Measurements from ENCODE around the gene IPCEF1. TPM values are rescaled to one million over a fixed set of nuclear protein-coding genes. Genes with fewer than 3 reads are reported as not detected.

IPCEF1 gene
- total RNA-seq, 3 donors from 2014 or later (not counting 1 experiment from before 2014, with no cell fraction given): 31.4 to 53.2 (median 45.5) TPM

DNA sequence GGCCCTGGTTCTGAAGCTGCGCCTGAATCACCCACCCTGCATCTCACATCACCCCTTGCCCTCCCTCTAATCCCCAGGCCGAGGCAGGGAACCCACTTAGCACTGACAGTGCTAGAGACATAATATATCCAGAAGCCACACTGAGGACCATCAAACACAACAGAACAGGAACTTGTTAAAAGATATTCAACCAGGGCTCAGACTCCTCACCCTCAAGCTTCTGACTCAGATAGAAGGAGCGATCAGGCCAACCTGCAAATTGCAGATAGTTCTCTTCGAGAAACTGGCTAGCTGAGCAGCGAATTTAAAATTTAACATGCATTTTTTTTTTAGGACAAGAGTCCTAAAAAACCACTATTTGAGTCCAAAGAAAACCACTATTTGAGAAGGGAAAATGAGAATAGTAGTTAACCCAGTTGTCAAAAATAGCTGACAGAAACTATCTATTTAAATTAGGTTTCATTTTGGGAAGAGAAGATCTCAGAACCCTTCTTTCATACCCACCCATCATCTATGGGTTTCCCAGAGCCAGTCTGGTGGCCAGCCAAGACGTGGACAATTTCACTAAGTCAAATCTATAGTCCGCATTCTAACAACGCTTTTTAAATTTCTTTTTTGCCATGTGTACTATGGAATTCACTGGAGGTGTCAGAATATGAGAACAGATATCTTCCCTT is 222.0 kb downstream of the IPCEF1 start:
- Histone ChIP-seq H3K9me3 (ENCODE audit: control insufficient read depth, insufficient read depth, low read length) (no peaks in the 10 kb centered on the region), H3K27me3 (ENCODE audit: control insufficient read depth, insufficient read depth, low read length) (no peaks in the 10 kb centered on the region), H3K36me3 (ENCODE audit: control insufficient read depth, insufficient read depth, low read length) (no peaks in the 10 kb centered on the region), H3K4me1 (ENCODE audit: control insufficient read depth, insufficient read depth, low read length) (no peaks in the 10 kb centered on the region), H3K27ac (ENCODE audit: low read length) (no peak overlapping the region), H3K4me3 (ENCODE audit: low read length) (no peak overlapping the region)
- Mint-ChIP-seq H3K4me1 (no peaks in the 10 kb centered on the region), H3K27me3 (ENCODE audit: low read depth in 2 of 2) (no peaks in the 10 kb centered on the region), H3K4me3 (no peak overlapping the region), H3K27ac (no peak overlapping the region), H3K9me3 (no peaks in the 10 kb centered on the region), H3K36me3 (no peaks in the 10 kb centered on the region)
- intact Hi-C loops (cut with micrococcal nuclease): no loop called here
- WGBS (ENCODE audit: insufficient coverage): 78% methylated on average over 7 of the region's 8 CpGs
- ATAC-seq (no peak), DNase-seq (no peak)
- TF ChIP-seq, protein P1, sequence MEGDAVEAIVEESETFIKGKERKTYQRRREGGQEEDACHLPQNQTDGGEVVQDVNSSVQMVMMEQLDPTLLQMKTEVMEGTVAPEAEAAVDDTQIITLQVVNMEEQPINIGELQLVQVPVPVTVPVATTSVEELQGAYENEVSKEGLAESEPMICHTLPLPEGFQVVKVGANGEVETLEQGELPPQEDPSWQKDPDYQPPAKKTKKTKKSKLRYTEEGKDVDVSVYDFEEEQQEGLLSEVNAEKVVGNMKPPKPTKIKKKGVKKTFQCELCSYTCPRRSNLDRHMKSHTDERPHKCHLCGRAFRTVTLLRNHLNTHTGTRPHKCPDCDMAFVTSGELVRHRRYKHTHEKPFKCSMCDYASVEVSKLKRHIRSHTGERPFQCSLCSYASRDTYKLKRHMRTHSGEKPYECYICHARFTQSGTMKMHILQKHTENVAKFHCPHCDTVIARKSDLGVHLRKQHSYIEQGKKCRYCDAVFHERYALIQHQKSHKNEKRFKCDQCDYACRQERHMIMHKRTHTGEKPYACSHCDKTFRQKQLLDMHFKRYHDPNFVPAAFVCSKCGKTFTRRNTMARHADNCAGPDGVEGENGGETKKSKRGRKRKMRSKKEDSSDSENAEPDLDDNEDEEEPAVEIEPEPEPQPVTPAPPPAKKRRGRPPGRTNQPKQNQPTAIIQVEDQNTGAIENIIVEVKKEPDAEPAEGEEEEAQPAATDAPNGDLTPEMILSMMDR (IDR thresholded peaks at IDR 0.05): no peak

DNA sequence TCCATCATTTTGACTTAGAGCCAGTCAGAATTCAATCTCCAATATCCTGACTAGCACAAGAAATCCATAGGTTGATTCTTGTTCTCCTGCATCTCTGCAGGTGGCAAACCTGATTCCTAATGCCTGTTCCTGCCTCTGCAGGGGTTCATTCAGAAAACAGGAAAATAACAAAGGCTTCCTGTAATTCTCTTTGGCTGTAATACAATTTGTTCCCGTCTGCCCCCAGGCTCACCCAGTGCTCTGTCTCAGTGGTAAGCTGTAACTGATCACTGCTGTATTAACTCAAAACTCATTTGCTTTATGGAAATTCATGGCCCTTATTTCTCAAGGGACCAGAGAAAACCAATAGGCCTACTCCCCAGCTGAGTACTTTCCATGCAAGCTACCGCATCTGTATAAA is 228.9 kb downstream of the IPCEF1 start:
- Mint-ChIP-seq H3K9me3 (no peaks in the 10 kb centered on the region), H3K4me3 (no peak overlapping the region), H3K27me3 (ENCODE audit: low read depth in 2 of 2) (no peaks in the 10 kb centered on the region), H3K4me1 (peaks cover 6 to 14% of the 10 kb centered on the region in 2 donors), H3K36me3 (no peaks in the 10 kb centered on the region), H3K27ac (no peak overlapping the region)
- Histone ChIP-seq H3K9me3 (ENCODE audit: control insufficient read depth, insufficient read depth, low read length) (no peaks in the 10 kb centered on the region), H3K27me3 (ENCODE audit: control insufficient read depth, insufficient read depth, low read length) (no peaks in the 10 kb centered on the region), H3K27ac (ENCODE audit: low read length) (no peak overlapping the region), H3K4me1 (ENCODE audit: control insufficient read depth, insufficient read depth, low read length) (no peaks in the 10 kb centered on the region), H3K36me3 (ENCODE audit: control insufficient read depth, insufficient read depth, low read length) (no peaks in the 10 kb centered on the region), H3K4me3 (ENCODE audit: low read length) (no peak overlapping the region)
- intact Hi-C loops (cut with micrococcal nuclease): no loop called here
- TF ChIP-seq, protein P1 (IDR thresholded peaks at IDR 0.05): no peak
- no peak for DNase-seq
- ATAC-seq: no peak
- 86% methylated on average over 2 of the region's 2 CpGs for WGBS (ENCODE audit: insufficient coverage)

DNA sequence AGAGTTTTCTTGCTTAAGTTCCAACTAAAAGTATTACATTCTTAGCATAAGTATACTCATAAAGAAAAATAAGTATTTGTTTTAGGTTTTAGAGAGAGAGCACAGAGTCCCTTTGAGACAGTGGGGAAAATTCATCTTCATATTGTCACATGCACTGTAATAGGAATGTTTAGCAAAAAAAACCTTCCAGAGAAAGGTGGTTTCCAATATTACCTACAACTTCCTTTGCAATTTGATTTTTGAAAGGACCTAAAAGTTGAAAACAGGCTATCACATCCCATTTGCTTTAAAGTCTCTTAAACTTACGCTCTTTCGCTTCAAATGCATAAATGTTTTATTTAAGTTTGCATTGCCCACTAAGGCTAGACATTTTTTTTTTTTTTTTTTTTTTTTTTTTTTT is 231.2 kb downstream of the IPCEF1 start:
- no peaks in the 10 kb centered on the region for H3K4me1 ChIP-seq (ENCODE audit: control insufficient read depth, insufficient read depth, low read length)
- Mint-ChIP-seq H3K27me3 (ENCODE audit: low read depth in 2 of 2) (peaks cover 0 to 8% of the 10 kb centered on the region in 2 donors), H3K4me3 (no peak overlapping the region), H3K4me1 (peaks cover 6 to 14% of the 10 kb centered on the region in 2 donors), H3K9me3 (no peaks in the 10 kb centered on the region), H3K27ac (no peak overlapping the region), H3K36me3 (no peaks in the 10 kb centered on the region)
- no peak overlapping the region for H3K4me3 ChIP-seq (ENCODE audit: low read length)
- no peak overlapping the region for H3K27ac ChIP-seq (ENCODE audit: low read length)
- ATAC-seq (no peak), DNase-seq (no peak)
- no CpG with 5 or more reads among the region's 2 CpGs for WGBS (ENCODE audit: insufficient coverage)
- H3K9me3 ChIP-seq (ENCODE audit: control insufficient read depth, insufficient read depth, low read length): no peaks in the 10 kb centered on the region
- TF ChIP-seq, protein P1 (IDR thresholded peaks at IDR 0.05): no peak
- no peaks in the 10 kb centered on the region for H3K27me3 ChIP-seq (ENCODE audit: control insufficient read depth, insufficient read depth, low read length)
- intact Hi-C loops (cut with micrococcal nuclease): no loop called here
- H3K36me3 ChIP-seq (ENCODE audit: control insufficient read depth, insufficient read depth, low read length): no peaks in the 10 kb centered on the region
